GM23338 (cell line): ENCODE data around the gene CASKIN2. TPM values are rescaled to one million over a fixed set of nuclear protein-coding genes. Genes with fewer than 3 reads are reported as not detected.

Source experiments
- ATAC-seq: fragments of 200-7000 bp; cut with Tn5 transposase; 3 replicates; pipeline ENCODE4 v1.9.1; 2020
- DNase-seq: peaks from one replicate; pipeline ENCODE4 v3.0.0-alpha.2; 2015; ENCODE audit warnings: low spot score
- H2AFZ ChIP-seq: fragments of 200-600 bp; sonication (generic); 2 replicates; pipeline ENCODE4 v1.8.0; 2016; ENCODE audit warnings: antibody characterized with exemption, mild to moderate bottlenecking, moderate library complexity
- H3F3A ChIP-seq: fragments of 200-600 bp; sonication (generic); replicated peaks from 2 replicates; pipeline ENCODE4 v1.8.0; 2017; ENCODE audit warnings: antibody characterized with exemption, mixed run types, low read depth
- H3K27ac ChIP-seq: fragments of 200-600 bp; sonication (generic); 2 replicates; pipeline ENCODE4 v1.6.1; 2016; ENCODE audit warnings: low read depth
- H3K27me3 ChIP-seq: fragments of 200-600 bp; sonication (generic); 2 replicates; pipeline ENCODE4 v1.8.0; 2016; ENCODE audit warnings: mild to moderate bottlenecking, mixed run types, moderate library complexity; ENCODE audit not compliant: insufficient read depth
- H3K36me3 ChIP-seq: fragments of 200-600 bp; sonication (generic); 2 replicates; pipeline ENCODE4 v1.8.0; 2016; ENCODE audit warnings: mild to moderate bottlenecking; ENCODE audit not compliant: insufficient read depth
- H3K4me1 ChIP-seq: fragments of 200-600 bp; sonication (generic); 2 replicates; pipeline ENCODE4 v1.8.0; 2016; ENCODE audit warnings: mild to moderate bottlenecking, moderate library complexity; ENCODE audit not compliant: insufficient read depth
- H3K4me2 ChIP-seq: fragments of 200-600 bp; sonication (generic); 2 replicates; pipeline ENCODE4 v1.7.1; 2017; ENCODE audit warnings: mixed run types
- H3K4me3 ChIP-seq: fragments of 200-600 bp; sonication (generic); 2 replicates; pipeline ENCODE4 v1.6.1; 2016; ENCODE audit warnings: mixed run types
- H3K79me2 ChIP-seq: fragments of 200-600 bp; sonication (generic); replicated peaks from 2 replicates; pipeline ENCODE4 v1.8.0; 2017; ENCODE audit warnings: mild to moderate bottlenecking; ENCODE audit not compliant: insufficient read depth
- H3K9me2 ChIP-seq: fragments of 200-600 bp; sonication (generic); 2 replicates; pipeline ENCODE4 v1.8.0; 2017; ENCODE audit not compliant: insufficient read depth
- H4K20me1 ChIP-seq: fragments of 200-600 bp; sonication (generic); replicated peaks from 2 replicates; pipeline ENCODE4 v1.8.0; 2017; ENCODE audit warnings: mild to moderate bottlenecking; ENCODE audit not compliant: insufficient read depth
- H3K27ac Mint-ChIP-seq: 2 replicates; pipeline ENCODE4 v1.8.0; 2020; ENCODE audit warnings: inconsistent platforms, mild to moderate bottlenecking, moderate library complexity, mixed read lengths
- H3K27me3 Mint-ChIP-seq: 3 replicates; pipeline ENCODE4 v1.8.0; 2022; ENCODE audit warnings: low read depth, mild to moderate bottlenecking, moderate library complexity, mixed read lengths, inconsistent platforms; ENCODE audit not compliant: insufficient read depth, poor library complexity
- H3K36me3 Mint-ChIP-seq: 3 replicates; pipeline ENCODE4 v1.8.0; 2021; ENCODE audit warnings: low read depth, mild to moderate bottlenecking, inconsistent platforms, moderate library complexity, mixed read lengths
- H3K4me1 Mint-ChIP-seq: 3 replicates; pipeline ENCODE4 v1.8.0; 2020; ENCODE audit warnings: mild to moderate bottlenecking, inconsistent platforms, mixed read lengths
- H3K4me3 Mint-ChIP-seq: 3 replicates; pipeline ENCODE4 v1.8.0; 2021; ENCODE audit warnings: moderate library complexity, mild to moderate bottlenecking, inconsistent platforms, mixed read lengths
- H3K9me3 Mint-ChIP-seq: 3 replicates; pipeline ENCODE4 v1.8.0; 2020; ENCODE audit warnings: moderate library complexity, mild to moderate bottlenecking, inconsistent platforms, mixed read lengths
- CREB1 ChIP-seq: fragments of 250-450 bp; sonication (Bioruptor Pico); IDR thresholded peaks from 2 replicates; pipeline ENCODE4 v1.5.0; 2020; ENCODE audit warnings: low read depth, mild to moderate bottlenecking, moderate library complexity
- CTCF ChIP-seq, 2 experiments: fragments of 200-600 bp in 1 of 2; sonication (generic) in 1 of 2; conservative IDR thresholded peaks; 2 replicates each; pipeline versions ENCODE4 v1.5.1 to v1.6.1; 2016 to 2017; ENCODE audit warnings: antibody characterized with exemption in 2 of 2, low read depth in 2 of 2, mild to moderate bottlenecking in 2 of 2, moderate library complexity in 1 of 2
- EZH2 ChIP-seq: fragments of 200-600 bp; sonication (generic); IDR thresholded peaks from one replicate; pipeline ENCODE4 v1.8.0; 2017; ENCODE audit warnings: antibody characterized with exemption, mild to moderate bottlenecking, low read depth; ENCODE audit not compliant: unreplicated experiment
- NANOG ChIP-seq: IDR thresholded peaks from 2 replicates; pipeline ENCODE4 v1.6.1; 2016; ENCODE audit warnings: antibody characterized with exemption, borderline replicate concordance
- STAT1 ChIP-seq: IDR thresholded peaks from one replicate; pipeline ENCODE4 v1.6.1; 2016; ENCODE audit warnings: antibody characterized with exemption; ENCODE audit not compliant: unreplicated experiment
- ZNF114 ChIP-seq: fragments of 250-450 bp; sonication (Bioruptor Pico); IDR thresholded peaks from 2 replicates; pipeline ENCODE4 v1.5.0; 2020; ENCODE audit warnings: mild to moderate bottlenecking, moderate library complexity
- polyA plus RNA-seq: library from polyadenylated mRNA; unstranded; fragments of >200 nt; fragmentation: Nextera tagmentation; extraction: Ambion mirVana; gene quantifications from 2 replicates; pipeline ENCODE4 v1.2.1, GENCODE V29; 2016
- total RNA-seq: library from RNA; depleted of rRNA; stranded (reverse); fragments of >200 nt; shearing (Covaris generic); gene quantifications from 2 replicates; pipeline ENCODE4 v1.2.3, GENCODE V29; 2014
- TF ChIP-seq, protein P1 (sequence below): IDR thresholded peaks from one replicate; pipeline ENCODE4 v1.6.1; 2018; ENCODE audit warnings: antibody characterized with exemption; ENCODE audit not compliant: unreplicated experiment
- TF ChIP-seq, protein P2 (sequence below): IDR thresholded peaks from 2 replicates; pipeline ENCODE4 v1.6.1; 2016; ENCODE audit warnings: antibody characterized with exemption

Gene CASKIN2
- total and polyA plus RNA-seq, 2 experiments from 2014 or later: 4.9 to 21.5 TPM

DNA sequence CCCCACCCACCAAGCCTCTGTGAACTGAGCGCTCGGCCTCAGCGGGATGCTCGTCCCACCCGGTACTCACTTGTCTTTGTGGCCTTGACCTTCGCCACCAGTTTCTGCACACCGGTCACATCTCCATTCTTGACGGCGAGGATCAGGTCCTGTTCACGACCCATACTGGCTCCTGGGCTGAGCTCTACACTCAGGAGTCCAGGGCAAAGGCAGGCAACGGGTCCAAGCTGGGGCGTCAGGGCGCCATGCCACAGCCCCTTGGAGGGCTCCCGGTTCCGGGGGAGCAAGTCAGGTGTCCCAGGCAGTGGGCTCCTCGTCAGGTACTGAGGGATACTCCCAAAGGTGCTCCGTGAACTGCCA, 1.7 kb downstream of the CASKIN2 start:
- peak overlapping the region; percentile 98; the same call in 1 of the 2 replicates for H3K4me3 ChIP-seq
- DNase-seq: no peak

DNA sequence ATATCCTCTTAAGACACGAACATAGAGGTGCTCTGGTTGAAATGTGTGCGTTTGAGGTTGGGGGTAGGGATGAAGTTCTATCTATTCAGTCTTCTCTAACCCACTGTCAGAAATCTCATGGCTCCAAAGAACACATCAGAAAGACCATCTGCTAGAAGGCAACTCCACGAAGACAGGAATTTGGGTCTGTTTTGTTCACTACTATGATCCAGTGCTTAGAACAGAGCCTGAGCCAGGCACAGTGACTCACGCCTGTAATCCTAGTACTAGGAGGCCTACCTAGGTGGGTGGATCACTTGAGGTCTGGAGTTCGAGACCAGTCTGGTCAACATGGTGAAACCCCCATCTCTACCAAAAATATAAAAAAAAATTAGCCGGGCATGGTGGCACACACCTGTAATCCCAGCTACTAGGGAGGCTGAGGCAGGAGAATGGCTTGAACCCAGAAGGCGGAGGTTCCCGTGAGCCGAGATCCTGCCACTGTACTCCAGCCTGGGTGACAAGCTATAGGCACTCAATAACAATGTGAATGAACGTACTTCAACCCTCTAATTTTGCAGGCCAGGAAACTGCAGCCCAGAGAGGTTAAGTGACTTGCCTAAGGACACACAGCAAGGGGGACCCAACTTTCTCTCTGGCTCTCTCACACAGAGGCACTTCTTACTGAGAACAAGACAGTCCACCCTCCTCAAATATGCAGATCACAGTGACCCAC, 2.3 kb downstream of the CASKIN2 start:
- Histone ChIP-seq H3K79me2 (peaks cover 35% of the 10 kb centered on the region), H4K20me1 (peaks cover 11% of the 10 kb centered on the region)
- ATAC-seq: no peak
- TF ChIP-seq ZNF114 (CRISPR knock-in tag) (no peak), STAT1 (no peak), CREB1 (no peak), CTCF (conservative IDR thresholded peaks at IDR 0.05; ENCODE audit: low read depth in 2 of 2) (no peak), EZH2 (no peak), NANOG (no peak)
- TF ChIP-seq, protein P1, sequence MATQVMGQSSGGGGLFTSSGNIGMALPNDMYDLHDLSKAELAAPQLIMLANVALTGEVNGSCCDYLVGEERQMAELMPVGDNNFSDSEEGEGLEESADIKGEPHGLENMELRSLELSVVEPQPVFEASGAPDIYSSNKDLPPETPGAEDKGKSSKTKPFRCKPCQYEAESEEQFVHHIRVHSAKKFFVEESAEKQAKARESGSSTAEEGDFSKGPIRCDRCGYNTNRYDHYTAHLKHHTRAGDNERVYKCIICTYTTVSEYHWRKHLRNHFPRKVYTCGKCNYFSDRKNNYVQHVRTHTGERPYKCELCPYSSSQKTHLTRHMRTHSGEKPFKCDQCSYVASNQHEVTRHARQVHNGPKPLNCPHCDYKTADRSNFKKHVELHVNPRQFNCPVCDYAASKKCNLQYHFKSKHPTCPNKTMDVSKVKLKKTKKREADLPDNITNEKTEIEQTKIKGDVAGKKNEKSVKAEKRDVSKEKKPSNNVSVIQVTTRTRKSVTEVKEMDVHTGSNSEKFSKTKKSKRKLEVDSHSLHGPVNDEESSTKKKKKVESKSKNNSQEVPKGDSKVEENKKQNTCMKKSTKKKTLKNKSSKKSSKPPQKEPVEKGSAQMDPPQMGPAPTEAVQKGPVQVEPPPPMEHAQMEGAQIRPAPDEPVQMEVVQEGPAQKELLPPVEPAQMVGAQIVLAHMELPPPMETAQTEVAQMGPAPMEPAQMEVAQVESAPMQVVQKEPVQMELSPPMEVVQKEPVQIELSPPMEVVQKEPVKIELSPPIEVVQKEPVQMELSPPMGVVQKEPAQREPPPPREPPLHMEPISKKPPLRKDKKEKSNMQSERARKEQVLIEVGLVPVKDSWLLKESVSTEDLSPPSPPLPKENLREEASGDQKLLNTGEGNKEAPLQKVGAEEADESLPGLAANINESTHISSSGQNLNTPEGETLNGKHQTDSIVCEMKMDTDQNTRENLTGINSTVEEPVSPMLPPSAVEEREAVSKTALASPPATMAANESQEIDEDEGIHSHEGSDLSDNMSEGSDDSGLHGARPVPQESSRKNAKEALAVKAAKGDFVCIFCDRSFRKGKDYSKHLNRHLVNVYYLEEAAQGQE: no peak
- TF ChIP-seq, protein P2, sequence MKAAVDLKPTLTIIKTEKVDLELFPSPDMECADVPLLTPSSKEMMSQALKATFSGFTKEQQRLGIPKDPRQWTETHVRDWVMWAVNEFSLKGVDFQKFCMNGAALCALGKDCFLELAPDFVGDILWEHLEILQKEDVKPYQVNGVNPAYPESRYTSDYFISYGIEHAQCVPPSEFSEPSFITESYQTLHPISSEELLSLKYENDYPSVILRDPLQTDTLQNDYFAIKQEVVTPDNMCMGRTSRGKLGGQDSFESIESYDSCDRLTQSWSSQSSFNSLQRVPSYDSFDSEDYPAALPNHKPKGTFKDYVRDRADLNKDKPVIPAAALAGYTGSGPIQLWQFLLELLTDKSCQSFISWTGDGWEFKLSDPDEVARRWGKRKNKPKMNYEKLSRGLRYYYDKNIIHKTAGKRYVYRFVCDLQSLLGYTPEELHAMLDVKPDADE: no peak

More for the DNA sequence above, 1.7 kb downstream of the CASKIN2 start:
- H4K20me1 ChIP-seq: peaks cover 12% of the 10 kb centered on the region
- no peak for TF ChIP-seq CTCF (conservative IDR thresholded peaks at IDR 0.05; ENCODE audit: low read depth in 2 of 2)
- peak overlapping the region; percentile 78 for H3K4me3 Mint-ChIP-seq
- H3K4me1 Mint-ChIP-seq: peaks cover 24% of the 10 kb centered on the region
- peak overlapping the region; percentile 100; the same call in 1 of the 2 replicates for H3K4me2 ChIP-seq
- H3K9me2 ChIP-seq: no peaks in the 10 kb centered on the region
- H2AFZ ChIP-seq: no peak overlapping the region
- no peaks in the 10 kb centered on the region; the same call in 2 of the 3 replicates for H3K9me3 Mint-ChIP-seq
- peaks cover 7% of the 10 kb centered on the region; the same call in 1 of the 2 replicates for H3K4me1 ChIP-seq
- H3K79me2 ChIP-seq: peaks cover 36% of the 10 kb centered on the region
- H3K27ac ChIP-seq: no peak overlapping the region
- peaks cover 18% of the 10 kb centered on the region for H3K36me3 Mint-ChIP-seq
- H3K27ac Mint-ChIP-seq: no peak overlapping the region
- 0 out of 2 replicates have a peak, but pooled peaks cover 10% of the 10 kb centered on the region for H3K36me3 ChIP-seq
- H3K27me3 Mint-ChIP-seq: peaks cover 19% of the 10 kb centered on the region
- ATAC-seq: no peak
- H3K27me3 ChIP-seq: no peaks in the 10 kb centered on the region
- no peaks in the 10 kb centered on the region for H3F3A ChIP-seq

More for the DNA sequence above, 2.3 kb downstream of the CASKIN2 start:
- Mint-ChIP-seq H3K27me3 (peaks cover 16% of the 10 kb centered on the region), H3K36me3 (peaks cover 13% of the 10 kb centered on the region), H3K9me3 (no peaks in the 10 kb centered on the region; the same call in 2 of the 3 replicates), H3K4me1 (peaks cover 20% of the 10 kb centered on the region), H3K4me3 (peak overlapping the region; percentile 78; the same call in 2 of the 3 replicates), H3K27ac (no peak overlapping the region)
- H3K4me3 ChIP-seq: no peak overlapping the region
- no peaks in the 10 kb centered on the region for H3F3A ChIP-seq
- no peaks in the 10 kb centered on the region for H3K9me2 ChIP-seq
- H3K27me3 ChIP-seq: no peaks in the 10 kb centered on the region
- H3K36me3 ChIP-seq: 0 out of 2 replicates have a peak, but pooled peaks cover 6% of the 10 kb centered on the region
- no peak overlapping the region for H2AFZ ChIP-seq
- peak overlapping the region; percentile 100; the same call in 1 of the 2 replicates for H3K4me2 ChIP-seq
- H3K27ac ChIP-seq: no peak overlapping the region
- no peak for DNase-seq
- H3K4me1 ChIP-seq: peaks cover 7% of the 10 kb centered on the region; the same call in 1 of the 2 replicates
